ENCODE measurements around the gene RXFP1. TPM values are rescaled to one million over a fixed set of nuclear protein-coding genes. Genes with fewer than 3 reads are reported as not detected.

RXFP1 gene
- total RNA-seq, 4 donors from 2014 or later: not detected

- in situ Hi-C loops (cut with MboI; ENCODE audit: low sequenced_read_pairs in 4 of 4): loop anchor here (5.0 to 25.0 kb wide), 4 partner anchors 367 to 635 kb away; no protein-coding TSS in a partner anchor
- H3K4me1 ChIP-seq: peaks cover 16 to 21% of the 10 kb centered on the region in 2 donors
- no peak for ATAC-seq
Measured at GRCh38 chr4:158622251-158622650, 100.6 kb downstream of the RXFP1 start.

GRCh38 chr4:158624889-158625478 lies 103.3 kb downstream of the RXFP1 start:
- Histone ChIP-seq H3K4me1 (peaks cover 16 to 21% of the 10 kb centered on the region in 2 donors), H3K4me3 (peak overlapping the region in 2 of 4 donors; percentile 5 to 9), H3K36me3 (no peaks in the 10 kb centered on the region), H3K27me3 (no peaks in the 10 kb centered on the region), H3K9me3 (no peaks in the 10 kb centered on the region), H3K27ac (peak overlapping the region; percentile 55 to 82 (median 70))
- DNase-seq: peak in 1 of 2 donors; percentile 3
- intact Hi-C loops (cut with DNase I; ENCODE audit: low total_unique reads) (loop anchor here (1.0 to 2.0 kb wide), 3 partner anchors 46 to 372 kb away; partner anchors contain the start of gene C4orf46), in situ Hi-C loops (cut with MboI; ENCODE audit: low sequenced_read_pairs in 4 of 4) (loop anchor here (5.0 to 25.0 kb wide), 4 partner anchors 370 to 638 kb away; no protein-coding TSS in a partner anchor)
- peak; percentile 73 to 82 for ATAC-seq
- TF ChIP-seq CTCF (IDR thresholded peaks at IDR 0.05 in 4 of 5, conservative IDR thresholded peaks at IDR 0.05 in 1 of 5) (peak; percentile 52 to 72 (median 68)), POLR2A (IDR thresholded peaks at IDR 0.05) (no peak)

More at GRCh38 chr4:158622251-158622650, 100.6 kb downstream of the RXFP1 start:
- Histone ChIP-seq H3K27ac (no peak overlapping the region), H3K4me3 (no peak overlapping the region), H3K36me3 (no peaks in the 10 kb centered on the region), H3K27me3 (no peaks in the 10 kb centered on the region), H3K9me3 (no peaks in the 10 kb centered on the region)
- intact Hi-C loops (cut with DNase I; ENCODE audit: low total_unique reads): no loop called here
- no peak for DNase-seq
- no peak for TF ChIP-seq CTCF (IDR thresholded peaks at IDR 0.05 in 4 of 5, conservative IDR thresholded peaks at IDR 0.05 in 1 of 5)
- no peak for TF ChIP-seq POLR2A (IDR thresholded peaks at IDR 0.05)

- H3K4me1 ChIP-seq: peaks cover 16 to 21% of the 10 kb centered on the region in 2 donors
- DNase-seq (no peak), ATAC-seq (peak; percentile 96 to 97)
- H3K4me3 ChIP-seq: peak overlapping the region in 2 of 4 donors; percentile 5 to 9
- TF ChIP-seq POLR2A (IDR thresholded peaks at IDR 0.05) (no peak), CTCF (IDR thresholded peaks at IDR 0.05 in 4 of 5, conservative IDR thresholded peaks at IDR 0.05 in 1 of 5) (no peak)
- no peaks in the 10 kb centered on the region for H3K9me3 ChIP-seq
- intact Hi-C loops (cut with DNase I; ENCODE audit: low total_unique reads) (loop anchor here (1.0 to 2.0 kb wide), 3 partner anchors 46 to 372 kb away; partner anchors contain the start of gene C4orf46), in situ Hi-C loops (cut with MboI; ENCODE audit: low sequenced_read_pairs in 4 of 4) (loop anchor here in 3 of 4 donors (10.0 to 25.0 kb wide), 2 partner anchors 371 to 638 kb away; no protein-coding TSS in a partner anchor)
- peak overlapping the region; percentile 55 to 82 (median 70) for H3K27ac ChIP-seq
- no peaks in the 10 kb centered on the region for H3K27me3 ChIP-seq
- H3K36me3 ChIP-seq: no peaks in the 10 kb centered on the region
Measured at GRCh38 chr4:158625544-158625943, 103.9 kb downstream of the RXFP1 start.

GRCh38 chr4:158630893-158631292 lies 109.2 kb downstream of the RXFP1 start:
- Histone ChIP-seq H3K4me3 (no peak overlapping the region), H3K27ac (no peak overlapping the region), H3K4me1 (peaks cover 0 to 9% of the 10 kb centered on the region in 2 donors), H3K27me3 (no peaks in the 10 kb centered on the region), H3K9me3 (no peaks in the 10 kb centered on the region), H3K36me3 (no peaks in the 10 kb centered on the region)
- intact Hi-C loops (cut with DNase I; ENCODE audit: low total_unique reads) (no loop called here), in situ Hi-C loops (cut with MboI; ENCODE audit: low sequenced_read_pairs in 4 of 4) (loop anchor here in 2 of 4 donors (25.0 kb wide), 1 partner anchor 644 kb away; no protein-coding TSS in a partner anchor)
- DNase-seq (no peak), ATAC-seq (no peak)
- TF ChIP-seq CTCF (IDR thresholded peaks at IDR 0.05 in 4 of 5, conservative IDR thresholded peaks at IDR 0.05 in 1 of 5): no peak
- no peak for TF ChIP-seq POLR2A (IDR thresholded peaks at IDR 0.05)
